Brain microvascular endothelial cell (primary cell): Measurements from ENCODE around the gene C19orf38.
"Not testable (repeated sequence)": the region's sequence is repeated elsewhere in the genome, so short reads cannot be mapped to it uniquely, and the experiment has no call there.

ENCODE experiments used
- DNase-seq: peaks from one replicate; pipeline ENCODE4 v3.0.0-alpha.2; 2020
- H3K27ac ChIP-seq: fragments of 250-450 bp; sonication (Bioruptor Pico); 2 replicates; pipeline ENCODE4 v1.5.1; 2020; ENCODE audit warnings: mild to moderate bottlenecking, moderate library complexity
- H3K27me3 ChIP-seq: fragments of 250-450 bp; sonication (Bioruptor Pico); replicated peaks from 2 replicates; pipeline ENCODE4 v1.5.1; 2020; ENCODE audit warnings: mild to moderate bottlenecking
- H3K36me3 ChIP-seq: fragments of 250-450 bp; sonication (Bioruptor Pico); replicated peaks from 2 replicates; pipeline ENCODE4 v1.5.1; 2020; ENCODE audit warnings: mild to moderate bottlenecking
- H3K4me3 ChIP-seq: 2 replicates; pipeline ENCODE4 v1.5.1; 2011; ENCODE audit warnings: low read depth, mild to moderate bottlenecking, control low read depth, low read length, moderate library complexity
- in situ Hi-C: cut with HindIII; loops from 2 replicates; pipeline ENCODE4 v1.10.0; 2017; ENCODE audit warnings: low sequenced_read_pairs, low pct_ligation_motif_present
- TF ChIP-seq, protein P1 (sequence below): IDR thresholded peaks from 2 replicates; pipeline ENCODE4 v1.5.1; 2011; ENCODE audit warnings: low read depth, mild to moderate bottlenecking, moderate library complexity, low read length, control low read depth, inconsistent platforms; ENCODE audit errors: missing control alignments

C19orf38 gene

DNA sequence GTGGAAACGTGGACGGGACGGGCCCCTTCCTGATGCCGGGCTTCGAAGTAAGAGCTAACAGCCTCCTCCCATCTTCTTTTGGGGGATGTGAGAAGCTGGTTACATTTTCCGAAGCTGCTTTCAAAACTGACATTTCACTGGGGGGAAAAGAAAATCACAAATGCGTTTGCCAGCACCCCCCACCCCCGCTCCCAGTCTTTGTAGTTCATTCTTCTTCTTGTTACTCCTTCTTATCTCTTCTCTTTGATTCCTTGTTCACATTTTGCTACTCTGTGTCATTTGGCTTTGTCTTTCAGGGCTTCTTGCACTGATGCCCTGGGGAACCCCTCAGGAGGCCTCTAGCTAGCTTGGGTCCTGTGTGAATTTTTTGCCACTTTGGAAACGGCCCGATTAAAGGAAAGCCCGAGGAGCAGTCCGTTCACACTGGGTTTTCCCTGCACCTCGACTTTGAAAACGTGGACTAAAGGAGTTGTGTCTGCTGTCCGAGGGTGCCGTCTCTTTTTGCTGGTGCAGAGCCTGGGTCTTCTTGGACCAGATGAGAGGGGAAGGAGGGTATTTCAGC is 24.4 kb downstream of the C19orf38 start:
- TF ChIP-seq, protein P1, sequence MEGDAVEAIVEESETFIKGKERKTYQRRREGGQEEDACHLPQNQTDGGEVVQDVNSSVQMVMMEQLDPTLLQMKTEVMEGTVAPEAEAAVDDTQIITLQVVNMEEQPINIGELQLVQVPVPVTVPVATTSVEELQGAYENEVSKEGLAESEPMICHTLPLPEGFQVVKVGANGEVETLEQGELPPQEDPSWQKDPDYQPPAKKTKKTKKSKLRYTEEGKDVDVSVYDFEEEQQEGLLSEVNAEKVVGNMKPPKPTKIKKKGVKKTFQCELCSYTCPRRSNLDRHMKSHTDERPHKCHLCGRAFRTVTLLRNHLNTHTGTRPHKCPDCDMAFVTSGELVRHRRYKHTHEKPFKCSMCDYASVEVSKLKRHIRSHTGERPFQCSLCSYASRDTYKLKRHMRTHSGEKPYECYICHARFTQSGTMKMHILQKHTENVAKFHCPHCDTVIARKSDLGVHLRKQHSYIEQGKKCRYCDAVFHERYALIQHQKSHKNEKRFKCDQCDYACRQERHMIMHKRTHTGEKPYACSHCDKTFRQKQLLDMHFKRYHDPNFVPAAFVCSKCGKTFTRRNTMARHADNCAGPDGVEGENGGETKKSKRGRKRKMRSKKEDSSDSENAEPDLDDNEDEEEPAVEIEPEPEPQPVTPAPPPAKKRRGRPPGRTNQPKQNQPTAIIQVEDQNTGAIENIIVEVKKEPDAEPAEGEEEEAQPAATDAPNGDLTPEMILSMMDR: no peak
- H3K27ac ChIP-seq: peak overlapping the region; percentile 16
- in situ Hi-C loops: no loop called here
- no peak for DNase-seq
- H3K4me3 ChIP-seq: peak overlapping the region; percentile 86
- H3K36me3 ChIP-seq: no peaks in the 10 kb centered on the region
- no peaks in the 10 kb centered on the region for H3K27me3 ChIP-seq

DNA sequence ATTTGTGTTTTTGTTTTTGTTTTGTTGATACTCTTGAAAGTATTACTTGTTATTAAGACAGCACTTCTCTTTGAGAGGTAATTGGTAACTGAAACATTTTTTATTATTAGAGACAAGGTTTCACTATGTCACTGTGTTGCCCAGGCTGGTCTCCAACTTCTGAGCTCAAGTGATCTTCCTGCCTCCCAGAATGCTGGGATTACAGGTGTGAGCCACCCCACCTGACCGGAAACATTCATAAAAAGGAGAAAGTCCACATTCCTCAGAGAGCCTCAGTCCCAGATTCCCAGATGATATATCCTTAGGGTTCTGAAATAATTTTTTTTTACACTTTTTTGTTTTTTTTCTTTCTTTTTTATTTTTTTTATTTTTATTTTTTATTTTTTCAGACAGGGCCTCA is 25.8 kb downstream of the C19orf38 start:
- in situ Hi-C loops: no loop called here
- no peak overlapping the region for H3K27ac ChIP-seq
- no peak for DNase-seq
- no peak overlapping the region for H3K4me3 ChIP-seq
- TF ChIP-seq, protein P1: no peak
- no peaks in the 10 kb centered on the region for H3K27me3 ChIP-seq
- no peaks in the 10 kb centered on the region for H3K36me3 ChIP-seq

DNA sequence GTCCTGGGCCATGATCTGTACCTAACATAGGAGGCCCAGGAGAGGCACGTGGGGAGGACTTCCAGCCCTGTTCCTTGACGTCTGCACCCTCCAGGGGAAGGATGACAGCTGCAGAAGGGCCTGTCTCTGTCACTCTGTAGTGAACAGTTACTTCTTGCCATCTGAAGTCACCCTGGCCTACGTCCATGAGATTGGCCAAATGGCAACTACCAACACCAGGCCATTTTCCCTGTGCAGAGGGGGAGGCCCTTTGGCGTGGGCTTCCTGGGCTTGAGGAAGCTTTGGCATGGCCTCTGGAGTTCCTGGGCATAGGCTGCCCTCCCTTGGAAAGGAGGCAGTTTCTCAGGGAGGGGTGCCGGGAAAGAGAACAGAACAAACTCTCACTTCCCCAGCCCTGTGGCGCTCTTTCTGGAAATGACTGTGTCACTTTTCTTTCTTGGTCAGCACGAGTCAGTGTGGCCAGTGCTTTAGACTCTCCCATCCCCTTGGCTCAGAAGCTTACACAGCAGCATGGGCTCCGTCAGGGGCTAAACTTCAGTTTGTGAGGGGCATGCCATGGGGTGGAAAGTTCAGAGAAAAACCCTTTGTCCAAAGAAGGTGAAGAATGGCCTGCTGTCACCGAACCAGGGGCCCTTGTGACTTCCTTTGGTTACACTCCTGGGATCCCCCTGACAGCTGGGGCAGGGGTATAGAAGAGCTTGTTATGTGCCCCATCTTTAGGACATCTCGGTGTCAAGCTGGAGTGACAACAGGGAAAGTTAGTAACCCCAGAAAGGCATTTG is 28.4 kb downstream of the C19orf38 start:
- Histone ChIP-seq H3K4me3 (no peak overlapping the region), H3K36me3 (no peaks in the 10 kb centered on the region), H3K27ac (no peak overlapping the region), H3K27me3 (no peaks in the 10 kb centered on the region)
- in situ Hi-C loops: no loop called here
- DNase-seq: no peak
- TF ChIP-seq, protein P1: no peak

DNA sequence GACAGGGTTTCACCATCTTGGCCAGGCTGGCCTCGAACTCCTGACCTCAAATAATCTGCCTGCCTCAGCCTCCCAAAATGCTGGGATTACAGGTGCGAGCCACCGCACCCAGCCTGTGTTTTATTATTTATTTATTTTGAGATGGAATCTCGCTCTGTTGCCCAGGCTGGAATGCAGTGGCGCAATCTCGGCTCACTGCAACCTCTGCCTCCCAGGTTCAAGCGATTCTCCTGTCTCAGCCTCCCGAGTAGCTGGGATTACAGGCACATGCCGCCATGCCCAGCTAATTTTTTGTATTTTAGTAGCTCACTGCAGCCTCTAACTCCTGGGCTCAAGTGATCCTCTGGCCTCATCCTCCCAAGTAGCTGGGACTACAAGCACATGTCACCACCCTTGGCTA is 29.4 kb downstream of the C19orf38 start:
- H3K36me3 ChIP-seq, H3K27me3 ChIP-seq, DNase-seq, H3K4me3 ChIP-seq, H3K27ac ChIP-seq, in situ Hi-C loops: not testable (repeated sequence)

DNA sequence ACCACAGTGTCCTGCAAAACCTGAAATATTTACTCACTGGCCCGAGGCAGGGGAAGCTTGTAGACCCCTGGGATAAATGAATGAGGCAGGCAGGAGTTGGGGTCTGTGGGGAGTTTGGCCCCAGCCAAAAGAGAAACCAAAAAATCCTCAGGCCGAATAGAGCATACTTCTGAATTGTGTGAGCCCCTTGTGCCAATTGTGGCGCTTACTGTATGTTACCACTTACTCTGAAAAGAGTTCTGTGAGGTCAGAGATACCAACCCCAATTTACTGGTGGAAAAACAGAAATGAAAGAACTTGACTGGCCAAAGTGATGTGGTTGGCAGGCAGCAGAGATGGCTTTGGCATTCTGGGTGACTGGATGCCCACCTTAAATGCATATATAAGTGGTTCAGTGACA is 30.0 kb downstream of the C19orf38 start:
- H3K4me3 ChIP-seq: no peak overlapping the region
- TF ChIP-seq, protein P1: no peak
- in situ Hi-C loops: no loop called here
- H3K27ac ChIP-seq: no peak overlapping the region
- no peaks in the 10 kb centered on the region for H3K36me3 ChIP-seq
- DNase-seq: no peak
- H3K27me3 ChIP-seq: no peaks in the 10 kb centered on the region

DNA sequence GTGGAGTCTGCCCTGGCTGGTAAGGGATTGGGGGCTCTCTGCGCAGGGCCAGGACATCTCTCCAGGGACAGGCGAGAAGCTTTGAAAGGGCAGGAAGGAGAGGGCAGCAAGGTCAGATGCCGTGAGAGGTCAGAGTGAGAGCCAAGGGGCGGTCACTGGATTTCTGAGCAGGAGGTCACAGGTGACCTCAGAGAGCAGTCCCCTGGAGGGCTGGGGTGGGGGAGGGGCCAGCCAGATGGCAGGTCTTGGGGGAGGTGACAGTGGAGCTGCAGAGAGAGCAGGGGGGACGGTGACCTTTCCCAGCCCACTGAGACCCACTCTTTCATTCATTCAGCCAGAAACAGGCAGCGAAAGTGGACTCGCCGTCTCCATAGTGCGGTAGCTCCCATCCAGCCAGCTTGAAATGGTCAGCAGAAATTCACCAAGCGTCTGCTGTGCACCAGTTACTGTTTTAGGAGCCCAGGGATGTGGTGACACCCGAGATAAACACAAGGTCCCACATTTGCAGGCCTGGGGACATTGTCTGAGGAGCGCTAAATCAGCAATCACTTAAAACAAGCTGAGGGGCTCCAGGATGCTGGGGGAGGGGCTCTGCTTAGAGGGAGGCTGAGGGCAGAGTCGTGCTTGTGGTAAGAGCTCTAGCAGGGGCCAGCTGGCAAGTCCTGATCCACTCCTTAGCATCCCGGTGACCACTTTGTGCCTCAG is 33.3 kb downstream of the C19orf38 start:
- in situ Hi-C loops: no loop called here
- TF ChIP-seq, protein P1: no peak
- no peak for DNase-seq
- H3K27ac ChIP-seq: no peak overlapping the region
- no peak overlapping the region for H3K4me3 ChIP-seq
- H3K27me3 ChIP-seq: no peaks in the 10 kb centered on the region
- no peaks in the 10 kb centered on the region for H3K36me3 ChIP-seq
